ENCODE data around the gene PBX4. TPM values are rescaled to one million over a fixed set of nuclear protein-coding genes. Genes with fewer than 3 reads are reported as not detected.

Gene PBX4
- total RNA-seq, 4 donors from 2014 or later = 1.3 to 2.8 (median 1.6) TPM; not detected in 1

DNA sequence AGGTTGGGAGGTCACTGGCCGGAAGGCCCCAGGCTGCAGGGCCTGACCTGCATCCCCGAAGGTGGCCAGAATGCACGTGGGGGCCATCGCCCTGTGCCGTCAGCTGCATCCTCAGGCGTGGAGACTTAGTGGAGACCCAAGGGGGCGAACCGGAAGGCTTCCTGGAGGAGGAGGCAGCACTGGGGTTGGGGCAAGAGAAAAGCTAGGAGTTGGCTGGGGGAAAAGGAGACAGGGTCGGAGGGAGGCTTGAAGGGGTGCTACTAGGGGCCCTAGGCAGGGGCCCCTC is 91.2 kb downstream of the PBX4 start:
- TF ChIP-seq, protein P1, sequence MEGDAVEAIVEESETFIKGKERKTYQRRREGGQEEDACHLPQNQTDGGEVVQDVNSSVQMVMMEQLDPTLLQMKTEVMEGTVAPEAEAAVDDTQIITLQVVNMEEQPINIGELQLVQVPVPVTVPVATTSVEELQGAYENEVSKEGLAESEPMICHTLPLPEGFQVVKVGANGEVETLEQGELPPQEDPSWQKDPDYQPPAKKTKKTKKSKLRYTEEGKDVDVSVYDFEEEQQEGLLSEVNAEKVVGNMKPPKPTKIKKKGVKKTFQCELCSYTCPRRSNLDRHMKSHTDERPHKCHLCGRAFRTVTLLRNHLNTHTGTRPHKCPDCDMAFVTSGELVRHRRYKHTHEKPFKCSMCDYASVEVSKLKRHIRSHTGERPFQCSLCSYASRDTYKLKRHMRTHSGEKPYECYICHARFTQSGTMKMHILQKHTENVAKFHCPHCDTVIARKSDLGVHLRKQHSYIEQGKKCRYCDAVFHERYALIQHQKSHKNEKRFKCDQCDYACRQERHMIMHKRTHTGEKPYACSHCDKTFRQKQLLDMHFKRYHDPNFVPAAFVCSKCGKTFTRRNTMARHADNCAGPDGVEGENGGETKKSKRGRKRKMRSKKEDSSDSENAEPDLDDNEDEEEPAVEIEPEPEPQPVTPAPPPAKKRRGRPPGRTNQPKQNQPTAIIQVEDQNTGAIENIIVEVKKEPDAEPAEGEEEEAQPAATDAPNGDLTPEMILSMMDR (IDR thresholded peaks at IDR 0.05) = no peak
- no peak for TF ChIP-seq POLR2A (IDR thresholded peaks at IDR 0.05)
- Histone ChIP-seq H3K9me3 (no peaks in the 10 kb centered on the region), H3K27ac (no peak overlapping the region), H3K27me3 (no peaks in the 10 kb centered on the region), H3K36me3 (no peaks in the 10 kb centered on the region), H3K4me1 (peaks cover 0 to under 1% of the 10 kb centered on the region in 2 donors), H3K4me3 (no peak overlapping the region)
- DNase-seq = no peak
- intact Hi-C loops (cut with DNase I; ENCODE audit: low total_unique reads) = no loop called here

- Histone ChIP-seq H3K36me3 (no peaks in the 10 kb centered on the region), H3K27me3 (no peaks in the 10 kb centered on the region), H3K9me3 (no peaks in the 10 kb centered on the region), H3K4me1 (no peaks in the 10 kb centered on the region), H3K4me3 (no peak overlapping the region), H3K27ac (no peak overlapping the region)
- TF ChIP-seq, protein P1 (IDR thresholded peaks at IDR 0.05) = no peak
- no peak for TF ChIP-seq POLR2A (IDR thresholded peaks at IDR 0.05)
- intact Hi-C loops (cut with DNase I; ENCODE audit: low total_unique reads) = no loop called here
- no peak for DNase-seq
Measured at GRCh38 chr19:19526581-19527370, 91.7 kb downstream of the PBX4 start.

GRCh38 chr19:19525611-19526380 is 92.7 kb downstream of the PBX4 start:
- no peaks in the 10 kb centered on the region for H3K36me3 ChIP-seq

GRCh38 chr19:19524053-19524452 is 94.4 kb downstream of the PBX4 start:
- no peaks in the 10 kb centered on the region for H3K36me3 ChIP-seq
- no peak for DNase-seq
- H3K27ac ChIP-seq = no peak overlapping the region
- H3K4me1 ChIP-seq = no peaks in the 10 kb centered on the region
- TF ChIP-seq POLR2A (IDR thresholded peaks at IDR 0.05) = no peak
- TF ChIP-seq, protein P1 (IDR thresholded peaks at IDR 0.05) = no peak
- H3K9me3 ChIP-seq = no peaks in the 10 kb centered on the region
- H3K4me3 ChIP-seq = no peak overlapping the region
- no peaks in the 10 kb centered on the region for H3K27me3 ChIP-seq
- intact Hi-C loops (cut with DNase I; ENCODE audit: low total_unique reads) = no loop called here

More at GRCh38 chr19:19525611-19526380, 92.7 kb downstream of the PBX4 start:
- intact Hi-C loops (cut with DNase I; ENCODE audit: low total_unique reads) = no loop called here
- TF ChIP-seq, protein P1 (IDR thresholded peaks at IDR 0.05) = no peak
- TF ChIP-seq POLR2A (IDR thresholded peaks at IDR 0.05) = no peak
- Histone ChIP-seq H3K27ac (no peak overlapping the region), H3K4me3 (no peak overlapping the region), H3K27me3 (no peaks in the 10 kb centered on the region), H3K9me3 (no peaks in the 10 kb centered on the region), H3K4me1 (no peaks in the 10 kb centered on the region)
- no peak for DNase-seq

DNA sequence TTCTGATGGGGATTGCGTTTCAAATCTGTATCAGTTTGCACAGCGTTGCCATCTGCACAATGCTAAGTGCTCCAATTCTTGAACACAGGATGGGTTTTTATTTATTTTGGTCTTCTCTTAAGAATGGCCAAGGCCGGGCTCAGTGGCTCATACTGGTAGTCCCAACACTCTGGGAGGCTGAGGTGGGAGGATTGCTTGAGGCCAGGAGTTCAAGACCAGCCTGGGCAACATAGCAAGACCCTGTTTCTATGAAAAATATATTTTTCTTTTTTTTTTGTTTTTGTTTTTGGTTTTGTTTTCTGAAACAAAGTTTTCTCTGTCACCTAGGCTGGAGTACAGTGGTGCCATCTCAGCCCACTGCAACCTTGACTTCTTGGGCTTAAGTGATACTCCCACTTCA is 95.3 kb downstream of the PBX4 start:
- TF ChIP-seq, protein P1 (IDR thresholded peaks at IDR 0.05) = no peak
- Histone ChIP-seq H3K27me3 (no peaks in the 10 kb centered on the region), H3K36me3 (no peaks in the 10 kb centered on the region), H3K4me1 (no peaks in the 10 kb centered on the region), H3K4me3 (no peak overlapping the region), H3K9me3 (no peaks in the 10 kb centered on the region), H3K27ac (no peak overlapping the region)
- DNase-seq = no peak
- intact Hi-C loops (cut with DNase I; ENCODE audit: low total_unique reads) = no loop called here

Data from uterus (tissue), 4 donors.